ENCODE measurements around the gene MYCBP.

DNA sequence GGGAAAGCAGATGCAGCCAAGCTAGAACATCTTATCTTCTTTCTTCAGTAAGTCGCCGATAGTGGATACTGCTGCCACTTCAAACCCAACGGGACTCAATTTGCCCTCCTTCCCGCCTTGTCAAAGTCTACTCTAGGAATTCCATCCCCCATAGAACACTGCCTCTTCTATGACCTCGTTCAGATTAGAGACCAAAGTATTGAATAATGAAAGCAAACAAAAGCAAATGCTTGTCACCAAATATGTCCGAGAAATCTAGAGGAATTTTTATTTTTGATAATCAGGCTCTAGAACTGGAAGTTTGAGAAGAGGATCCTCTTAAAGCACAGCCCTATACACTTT lies 12.7 kb downstream of the MYCBP start:
- TF ChIP-seq, protein P1, sequence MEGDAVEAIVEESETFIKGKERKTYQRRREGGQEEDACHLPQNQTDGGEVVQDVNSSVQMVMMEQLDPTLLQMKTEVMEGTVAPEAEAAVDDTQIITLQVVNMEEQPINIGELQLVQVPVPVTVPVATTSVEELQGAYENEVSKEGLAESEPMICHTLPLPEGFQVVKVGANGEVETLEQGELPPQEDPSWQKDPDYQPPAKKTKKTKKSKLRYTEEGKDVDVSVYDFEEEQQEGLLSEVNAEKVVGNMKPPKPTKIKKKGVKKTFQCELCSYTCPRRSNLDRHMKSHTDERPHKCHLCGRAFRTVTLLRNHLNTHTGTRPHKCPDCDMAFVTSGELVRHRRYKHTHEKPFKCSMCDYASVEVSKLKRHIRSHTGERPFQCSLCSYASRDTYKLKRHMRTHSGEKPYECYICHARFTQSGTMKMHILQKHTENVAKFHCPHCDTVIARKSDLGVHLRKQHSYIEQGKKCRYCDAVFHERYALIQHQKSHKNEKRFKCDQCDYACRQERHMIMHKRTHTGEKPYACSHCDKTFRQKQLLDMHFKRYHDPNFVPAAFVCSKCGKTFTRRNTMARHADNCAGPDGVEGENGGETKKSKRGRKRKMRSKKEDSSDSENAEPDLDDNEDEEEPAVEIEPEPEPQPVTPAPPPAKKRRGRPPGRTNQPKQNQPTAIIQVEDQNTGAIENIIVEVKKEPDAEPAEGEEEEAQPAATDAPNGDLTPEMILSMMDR (conservative IDR thresholded peaks at IDR 0.05; ENCODE audit: low read length) = no peak
- no peak for TF ChIP-seq EZH2phosphoT487 (IDR thresholded peaks at IDR 0.05; ENCODE audit: borderline replicate concordance, low read depth, low read length)

Data from OCI-LY7 (cell line).